ENCODE measurements around the gene PARM1.

PARM1 gene

GRCh38 chr4:75087416-75087815 is 154.5 kb downstream of the PARM1 start:
- no peak for DNase-seq (ENCODE audit: low spot score)

- no peak for DNase-seq (ENCODE audit: low spot score)
Observed at GRCh38 chr4:75087865-75088264, 154.9 kb downstream of the PARM1 start.

GRCh38 chr4:75089206-75089605 is 156.3 kb downstream of the PARM1 start:
- no peak for DNase-seq (ENCODE audit: low spot score)

GRCh38 chr4:75099321-75099720 is 166.4 kb downstream of the PARM1 start:
- no peak for DNase-seq (ENCODE audit: low spot score)
